Activated naive CD4-positive, alpha-beta T cell treated with anti-CD3 and anti-CD28 coated beads, Interleukin-2, amount 50 U/mL, for 24 hours (primary cell): ENCODE measurements around the gene MRPS7.

ENCODE experiments used
- H3K27ac Mint-ChIP-seq: one replicate; pipeline ENCODE4 v1.8.0; 2021; ENCODE audit warnings: mild to moderate bottlenecking, mixed read lengths
- H3K27me3 Mint-ChIP-seq: one replicate; pipeline ENCODE4 v1.8.0; 2021; ENCODE audit warnings: mixed read lengths
- H3K36me3 Mint-ChIP-seq: one replicate; pipeline ENCODE4 v1.8.0; 2021; ENCODE audit warnings: mixed read lengths
- H3K4me1 Mint-ChIP-seq: one replicate; pipeline ENCODE4 v1.8.0; 2021; ENCODE audit warnings: mixed read lengths
- H3K4me3 Mint-ChIP-seq: one replicate; pipeline ENCODE4 v1.8.0; 2021; ENCODE audit warnings: mild to moderate bottlenecking, mixed read lengths
- H3K9me3 Mint-ChIP-seq: one replicate; pipeline ENCODE4 v1.8.0; 2021; ENCODE audit warnings: mixed read lengths

The MRPS7 gene

GRCh38 chr17:75262112-75262606, 480 bp downstream of the MRPS7 start:
- H3K36me3 Mint-ChIP-seq, result peaks cover 11% of the 10 kb centered on the region
- no peaks in the 10 kb centered on the region for H3K27me3 Mint-ChIP-seq
- H3K4me3 Mint-ChIP-seq, result peak overlapping the region; percentile 100
- peak overlapping the region; percentile 100 for H3K27ac Mint-ChIP-seq
- no peaks in the 10 kb centered on the region for H3K9me3 Mint-ChIP-seq
- peaks cover 41% of the 10 kb centered on the region for H3K4me1 Mint-ChIP-seq

DNA sequence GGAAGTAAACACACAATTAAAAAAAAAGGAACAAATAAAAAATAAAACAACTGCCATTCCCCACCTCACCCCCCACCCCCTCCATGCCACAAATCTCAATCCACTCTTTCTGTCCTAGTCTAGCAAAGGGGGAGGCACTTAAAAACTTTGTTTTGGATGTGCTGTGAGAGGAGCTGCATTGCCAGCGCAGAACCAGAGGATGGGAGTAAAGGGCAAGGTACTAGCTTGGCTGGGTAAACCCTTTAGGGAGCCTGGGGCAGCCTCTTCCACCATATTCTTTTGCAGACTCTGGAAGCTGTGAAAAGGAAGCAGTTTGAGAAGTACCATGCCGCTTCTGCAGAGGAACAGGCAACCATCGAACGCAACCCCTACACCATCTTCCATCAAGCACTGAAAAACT, 1.4 kb downstream of the MRPS7 start:
- H3K36me3 Mint-ChIP-seq, result peaks cover 11% of the 10 kb centered on the region
- peak overlapping the region; percentile 100 for H3K4me3 Mint-ChIP-seq
- peak overlapping the region; percentile 100 for H3K27ac Mint-ChIP-seq
- no peaks in the 10 kb centered on the region for H3K9me3 Mint-ChIP-seq
- no peaks in the 10 kb centered on the region for H3K27me3 Mint-ChIP-seq
- H3K4me1 Mint-ChIP-seq, result peaks cover 35% of the 10 kb centered on the region

- Mint-ChIP-seq H3K4me1 (peaks cover 22% of the 10 kb centered on the region), H3K27ac (no peak overlapping the region), H3K27me3 (no peaks in the 10 kb centered on the region), H3K9me3 (no peaks in the 10 kb centered on the region), H3K36me3 (peaks cover 7% of the 10 kb centered on the region), H3K4me3 (no peak overlapping the region)
These were observed 4.1 kb downstream of the MRPS7 start for GRCh38 chr17:75265614-75266315.

- H3K4me1 Mint-ChIP-seq, result peaks cover 22% of the 10 kb centered on the region
- no peaks in the 10 kb centered on the region for H3K27me3 Mint-ChIP-seq
- H3K4me3 Mint-ChIP-seq, result no peak overlapping the region
- peaks cover 6% of the 10 kb centered on the region for H3K36me3 Mint-ChIP-seq
- peak overlapping the region; percentile 79 for H3K27ac Mint-ChIP-seq
- no peaks in the 10 kb centered on the region for H3K9me3 Mint-ChIP-seq
These were observed 4.9 kb downstream of the MRPS7 start for GRCh38 chr17:75266316-75267152.

- no peaks in the 10 kb centered on the region for H3K27me3 Mint-ChIP-seq
- no peak overlapping the region for H3K4me3 Mint-ChIP-seq
- peaks cover 8% of the 10 kb centered on the region for H3K36me3 Mint-ChIP-seq
- H3K4me1 Mint-ChIP-seq, result peaks cover 27% of the 10 kb centered on the region
- no peaks in the 10 kb centered on the region for H3K9me3 Mint-ChIP-seq
- peak overlapping the region; percentile 79 for H3K27ac Mint-ChIP-seq
These were observed 5.4 kb downstream of the MRPS7 start for GRCh38 chr17:75267153-75267410.

DNA sequence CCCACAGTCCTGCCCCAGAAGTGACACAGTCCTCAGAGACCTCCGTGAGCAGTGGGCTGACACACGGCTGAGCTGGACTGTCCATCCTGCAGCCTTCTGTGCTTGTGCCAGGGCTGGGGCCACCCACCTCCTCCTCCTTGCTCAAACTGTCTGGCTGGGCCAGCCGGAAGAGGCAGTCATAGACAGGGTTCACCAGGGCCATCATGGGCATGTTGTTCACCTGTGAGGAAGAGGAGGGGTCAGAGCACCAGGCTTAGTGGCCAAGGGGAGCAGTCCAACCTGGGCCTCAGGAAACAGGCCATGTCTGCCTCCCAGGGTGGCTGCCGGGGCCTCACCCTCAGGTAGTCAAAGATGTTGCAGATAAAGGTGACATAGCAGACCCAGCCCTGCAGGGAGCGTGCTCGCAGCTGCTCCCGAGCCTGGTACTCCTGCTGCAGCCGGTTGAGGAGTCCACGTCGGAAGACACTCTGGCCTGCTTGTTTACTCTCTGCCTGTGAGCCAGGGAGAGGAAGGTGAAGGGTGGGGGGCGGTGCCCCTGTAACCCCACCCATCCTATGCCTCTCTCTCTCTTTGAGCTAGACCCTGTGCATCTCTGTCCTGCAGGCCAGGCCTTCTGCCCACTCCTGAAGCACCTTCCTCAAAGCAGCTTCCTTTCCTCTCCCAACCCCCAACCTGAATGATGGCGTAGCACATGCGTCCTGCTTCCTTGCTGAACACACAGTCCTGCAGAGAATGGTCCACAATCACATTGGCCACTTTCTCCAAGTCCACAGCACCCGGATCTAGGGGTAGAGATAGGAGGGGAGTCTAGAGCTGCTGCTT, 5.9 kb downstream of the MRPS7 start:
- H3K4me3 Mint-ChIP-seq, result no peak overlapping the region
- H3K9me3 Mint-ChIP-seq, result no peaks in the 10 kb centered on the region
- no peaks in the 10 kb centered on the region for H3K27me3 Mint-ChIP-seq
- H3K4me1 Mint-ChIP-seq, result peaks cover 27% of the 10 kb centered on the region
- peak overlapping the region; percentile 63 for H3K27ac Mint-ChIP-seq
- H3K36me3 Mint-ChIP-seq, result peaks cover 4% of the 10 kb centered on the region

GRCh38 chr17:75269844-75270217, 8.2 kb downstream of the MRPS7 start:
- Mint-ChIP-seq H3K9me3 (no peaks in the 10 kb centered on the region), H3K27me3 (no peaks in the 10 kb centered on the region), H3K36me3 (peaks cover 9% of the 10 kb centered on the region), H3K27ac (peak overlapping the region; percentile 92), H3K4me1 (peaks cover 41% of the 10 kb centered on the region), H3K4me3 (peak overlapping the region; percentile 84)

DNA sequence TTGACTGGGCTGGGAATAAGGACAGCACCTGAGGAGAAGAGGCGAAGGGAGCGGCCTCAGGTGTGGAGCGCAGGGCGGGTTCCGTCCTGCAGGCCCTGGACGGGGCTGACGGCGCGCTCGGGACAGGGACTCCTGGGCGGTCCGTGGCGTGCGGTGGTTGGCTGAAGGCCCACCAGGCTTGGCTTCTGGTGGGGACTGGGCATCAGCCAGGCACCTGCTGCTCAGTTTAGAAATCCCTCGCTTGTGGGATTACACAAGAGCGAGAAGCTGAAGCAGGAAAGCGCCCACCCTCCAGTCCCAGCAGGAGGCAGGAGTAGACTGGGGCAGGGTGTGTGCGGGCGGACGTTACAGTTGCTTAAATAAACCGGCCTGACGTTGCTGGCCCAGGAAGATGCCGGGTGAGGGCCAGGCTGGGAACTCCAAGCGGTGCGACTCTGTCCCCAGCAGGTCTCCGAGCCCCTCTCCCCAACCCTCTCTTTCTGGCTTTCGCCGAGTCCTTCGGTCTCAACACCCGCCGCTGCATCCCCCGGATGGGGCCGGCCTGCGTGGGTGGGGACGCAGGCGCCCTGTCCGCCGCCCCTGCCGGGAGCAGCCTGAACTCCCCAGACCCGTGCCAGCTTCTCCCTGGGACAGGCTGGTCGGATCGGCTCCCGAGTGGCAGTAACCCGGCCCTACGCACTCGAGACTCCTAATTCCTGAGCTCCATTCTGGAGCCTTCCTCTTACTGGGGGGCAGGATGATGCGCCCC, 8.7 kb downstream of the MRPS7 start:
- Mint-ChIP-seq H3K27me3 (no peaks in the 10 kb centered on the region), H3K36me3 (peaks cover 9% of the 10 kb centered on the region), H3K4me1 (peaks cover 41% of the 10 kb centered on the region)

DNA sequence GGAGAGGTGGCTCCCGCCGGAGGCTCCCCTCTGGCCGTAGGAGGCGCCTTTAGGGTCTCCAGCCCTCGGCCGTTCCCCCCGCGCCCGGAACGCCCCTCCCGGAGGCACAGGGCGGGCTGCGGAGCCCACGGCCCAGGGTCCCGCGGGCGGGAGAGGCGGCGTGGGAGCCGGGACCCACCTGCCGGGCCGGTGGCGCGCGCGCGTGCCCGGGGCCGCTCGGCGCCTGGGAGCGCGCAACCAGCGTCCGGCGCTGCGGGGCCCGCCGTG, 9.2 kb downstream of the MRPS7 start, which contains the start of gene MIF4GD:
MIF4GD (minus strand) TSS at position 266 of the 267 bp plus-strand sequence. CDS start 1,036 bp downstream, outside the sequence.
- peaks cover 9% of the 10 kb centered on the region for H3K36me3 Mint-ChIP-seq
- peaks cover 41% of the 10 kb centered on the region for H3K4me1 Mint-ChIP-seq
- peak within 1 kb of the TSS; percentile 94 for H3K27ac Mint-ChIP-seq
- no peaks in the 10 kb centered on the region for H3K9me3 Mint-ChIP-seq
- no peaks in the 10 kb centered on the region for H3K27me3 Mint-ChIP-seq
- H3K4me3 Mint-ChIP-seq, result peak within 1 kb of the TSS; percentile 90

More for the DNA sequence above, 8.7 kb downstream of the MRPS7 start:
- Mint-ChIP-seq H3K27ac (peak overlapping the region; percentile 92), H3K4me3 (peak overlapping the region; percentile 84), H3K9me3 (no peaks in the 10 kb centered on the region)

GRCh38 chr17:75271233-75271954, 9.7 kb downstream of the MRPS7 start:
- Mint-ChIP-seq H3K9me3 (no peaks in the 10 kb centered on the region), H3K4me3 (peak overlapping the region; percentile 90), H3K36me3 (peaks cover 9% of the 10 kb centered on the region), H3K27me3 (no peaks in the 10 kb centered on the region), H3K27ac (peak overlapping the region; percentile 94), H3K4me1 (peaks cover 41% of the 10 kb centered on the region)

GRCh38 chr17:75271955-75272847, 10.5 kb downstream of the MRPS7 start:
- Mint-ChIP-seq H3K4me3 (peak overlapping the region; percentile 90), H3K27ac (peak overlapping the region; percentile 94), H3K36me3 (peaks cover 7% of the 10 kb centered on the region), H3K9me3 (no peaks in the 10 kb centered on the region), H3K27me3 (no peaks in the 10 kb centered on the region), H3K4me1 (peaks cover 41% of the 10 kb centered on the region)

DNA sequence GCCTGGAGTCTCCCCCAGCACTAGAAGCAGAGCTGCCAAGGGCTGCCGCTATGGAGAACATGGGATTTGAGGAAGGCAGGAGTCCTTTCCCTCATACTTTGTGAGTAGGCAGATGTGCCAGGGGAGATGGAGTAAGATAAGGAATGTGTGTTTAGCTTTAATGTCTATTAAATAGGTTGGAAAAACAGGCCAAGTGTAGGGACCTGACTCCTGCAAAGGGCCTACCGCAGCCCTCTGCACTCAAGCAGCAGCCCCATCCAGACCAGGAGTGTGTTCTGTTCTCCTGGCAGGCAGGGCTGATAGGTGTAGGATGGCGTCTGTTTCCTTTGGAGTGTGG, 11.1 kb downstream of the MRPS7 start:
- Mint-ChIP-seq H3K27ac (peak overlapping the region; percentile 70), H3K36me3 (peaks cover 7% of the 10 kb centered on the region), H3K4me3 (peak overlapping the region; percentile 90), H3K27me3 (no peaks in the 10 kb centered on the region), H3K9me3 (no peaks in the 10 kb centered on the region), H3K4me1 (peaks cover 40% of the 10 kb centered on the region)

GRCh38 chr17:75273977-75274708, 12.5 kb downstream of the MRPS7 start:
- Mint-ChIP-seq H3K27me3 (no peaks in the 10 kb centered on the region), H3K4me1 (peaks cover 32% of the 10 kb centered on the region), H3K27ac (no peak overlapping the region), H3K36me3 (peaks cover 7% of the 10 kb centered on the region), H3K4me3 (peak overlapping the region; percentile 11), H3K9me3 (no peaks in the 10 kb centered on the region)
